Skeletal muscle cell (primary cell): Measurements from ENCODE around the gene ELK4.
A peak's percentile ranks its signal among the peaks of the same experiment; 100 is the strongest.

Experiments used
- DNase-seq: peaks from one replicate; pipeline ENCODE4 v3.0.0-alpha.2; 2010; ENCODE audit warnings: low read depth
- H3K4me3 ChIP-seq: 2 replicates; pipeline ENCODE4 v1.5.1; 2011; ENCODE audit warnings: low read depth, mild to moderate bottlenecking, control low read depth, low read length, moderate library complexity

ELK4 gene

DNA sequence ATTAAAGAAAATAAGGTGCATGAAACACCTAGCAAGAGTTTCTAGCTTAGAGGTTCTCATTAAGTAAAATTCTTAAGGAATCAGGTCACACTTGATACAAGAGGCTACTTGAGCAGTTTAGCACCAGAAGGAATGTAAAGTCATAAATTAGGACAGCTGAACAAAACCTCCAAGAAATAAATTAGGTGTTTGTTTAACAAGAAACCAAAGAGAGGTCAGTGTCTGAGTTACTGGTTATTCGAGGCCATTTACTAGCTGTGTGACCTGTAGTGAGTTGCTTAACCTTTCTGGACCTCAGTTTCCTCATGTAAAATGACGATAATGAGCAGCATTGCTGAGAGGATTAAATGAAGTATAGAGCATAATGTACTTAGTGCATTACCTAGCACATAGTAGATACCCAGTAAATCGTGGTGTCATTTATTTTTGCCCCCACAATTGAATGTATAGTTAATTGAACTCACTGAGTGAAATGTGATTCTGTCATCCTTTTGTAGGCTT, 908 bp upstream of the ELK4 start:
- peak overlapping the region; percentile 78 for H3K4me3 ChIP-seq
- no peak for DNase-seq

DNA sequence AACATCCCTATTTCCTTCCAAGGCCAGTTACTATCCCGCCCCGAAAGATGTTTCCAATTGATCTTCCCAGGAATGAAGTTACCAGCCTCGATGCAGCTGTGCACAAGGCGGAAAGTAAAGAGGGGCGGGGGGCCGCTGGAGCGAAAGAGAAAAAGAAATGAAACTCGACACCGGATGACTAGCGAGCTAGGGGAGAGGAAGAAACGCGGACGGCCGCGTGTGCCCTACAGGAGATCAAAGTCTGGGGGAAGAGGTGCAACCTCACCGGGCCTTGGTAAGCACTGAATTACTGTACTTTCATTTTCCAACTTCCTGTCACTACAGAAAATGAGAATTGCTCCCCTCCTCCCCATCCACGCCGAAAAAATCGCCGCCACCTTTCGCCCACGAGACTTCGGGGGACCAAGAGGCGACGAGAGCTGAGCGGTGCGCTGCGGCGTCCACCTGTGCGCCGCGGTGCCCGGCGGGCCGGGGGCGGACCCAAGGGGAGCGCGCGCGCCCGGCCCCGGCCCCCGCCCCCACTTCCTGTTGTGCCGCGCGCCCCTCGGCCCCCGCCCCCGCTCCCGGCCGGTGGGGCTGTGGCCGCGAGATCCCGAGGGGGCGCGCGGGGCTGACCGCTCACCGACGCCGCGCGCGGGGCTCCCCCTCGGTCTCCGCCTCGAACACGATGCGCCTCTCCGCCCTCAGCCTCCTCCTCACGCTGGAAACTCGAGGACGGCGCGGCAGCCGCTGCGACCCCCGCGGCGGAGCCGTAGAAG, 622 bp downstream of the ELK4 start:
- peak overlapping the region; percentile 78 for H3K4me3 ChIP-seq
- peak; percentile 28 for DNase-seq

DNA sequence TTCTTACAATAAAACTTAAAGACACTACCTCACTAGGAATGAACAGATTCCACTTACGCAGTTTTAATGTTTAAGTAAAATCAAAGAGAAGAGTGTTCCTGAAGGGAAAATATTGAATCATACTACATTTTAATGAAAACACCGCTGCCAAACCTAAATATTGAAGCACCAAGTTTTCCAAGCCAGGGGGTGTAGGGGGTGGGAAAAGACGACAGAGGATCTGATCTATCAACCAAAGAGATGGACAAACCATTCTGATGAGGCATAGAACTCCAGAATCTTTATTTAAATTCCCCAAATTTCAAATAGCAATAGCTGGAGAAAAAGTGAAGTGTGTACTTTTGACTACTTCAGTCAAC, 1.2 kb downstream of the ELK4 start:
- no peak for DNase-seq
- peak overlapping the region; percentile 78 for H3K4me3 ChIP-seq

DNA sequence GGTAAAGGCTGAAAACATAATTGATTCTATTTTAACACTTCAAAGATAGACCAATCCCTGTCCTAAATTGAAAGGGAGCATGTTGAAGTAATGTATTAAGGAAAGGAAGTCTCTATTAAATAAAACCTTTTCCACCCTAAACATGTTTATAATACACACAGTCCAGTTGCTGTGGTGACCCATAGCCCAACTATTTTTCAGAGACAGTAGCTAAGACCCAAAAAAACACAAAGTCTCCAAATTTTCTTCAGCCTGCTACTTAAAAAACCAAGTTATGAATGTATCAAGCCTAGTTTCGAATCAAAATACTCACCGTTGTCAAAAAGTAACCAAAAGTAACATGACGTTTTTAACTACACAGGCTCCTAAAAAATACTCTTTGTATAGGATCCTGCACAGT, 1.6 kb downstream of the ELK4 start:
- DNase-seq, result no peak
- H3K4me3 ChIP-seq, result peak overlapping the region; percentile 78

DNA sequence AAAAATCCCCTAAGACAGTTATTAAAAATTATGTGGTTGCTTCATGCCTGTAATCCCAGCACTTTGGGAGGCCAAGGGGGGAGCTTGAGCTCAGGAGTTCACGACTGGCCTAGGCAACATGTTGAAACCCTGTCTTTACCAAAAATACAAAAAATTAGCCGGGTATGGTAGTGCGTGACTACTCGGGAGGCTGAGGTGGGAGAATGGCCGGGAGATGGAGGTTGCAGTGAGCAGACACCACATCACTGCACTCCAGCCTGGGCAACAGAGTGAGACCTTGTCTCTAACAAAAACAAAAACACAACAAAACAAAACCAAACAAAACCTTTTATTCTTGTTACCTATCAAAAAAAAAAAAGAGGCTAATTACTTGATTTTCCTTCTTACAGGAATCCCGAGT, 2.1 kb downstream of the ELK4 start:
- no peak overlapping the region for H3K4me3 ChIP-seq
- DNase-seq, result no peak

DNA sequence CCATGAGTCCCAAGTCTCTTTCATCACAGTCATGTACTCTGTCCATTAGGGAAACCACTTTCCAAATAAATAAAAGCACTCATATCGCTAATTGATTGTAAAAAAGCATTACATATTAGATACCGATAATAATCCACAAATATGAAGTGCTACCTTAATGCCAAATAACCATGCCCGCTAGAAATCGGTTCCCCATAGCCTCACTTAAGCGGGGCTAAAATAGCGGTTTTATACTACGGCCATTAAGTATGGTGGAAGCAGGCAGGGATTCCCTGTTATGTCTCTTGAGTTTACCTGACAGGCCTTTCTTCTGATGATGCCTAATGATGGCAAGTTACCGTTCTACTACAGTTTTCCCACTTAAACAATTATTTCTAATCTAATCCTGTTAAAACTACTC, 3.9 kb downstream of the ELK4 start:
- H3K4me3 ChIP-seq, result no peak overlapping the region
- no peak for DNase-seq

DNA sequence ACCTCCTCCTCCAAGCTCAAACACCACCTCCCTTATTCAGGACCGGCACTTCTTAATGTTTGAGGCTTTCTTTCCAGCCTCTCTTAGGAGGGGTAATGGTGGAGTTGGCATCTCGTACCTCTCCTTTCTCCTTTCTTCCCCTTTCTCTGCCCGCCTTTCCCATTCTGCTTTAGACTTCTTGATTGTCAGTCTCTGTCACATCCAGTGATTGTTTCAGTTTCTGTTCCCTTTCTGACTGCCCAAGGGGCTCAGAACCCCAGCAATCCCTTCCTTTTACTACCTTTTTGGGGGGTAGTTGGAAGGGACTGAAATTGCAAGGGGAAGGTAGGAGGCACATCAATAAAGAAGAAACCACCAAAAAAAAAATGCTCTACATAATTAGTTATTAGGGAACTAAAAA, 5.6 kb downstream of the ELK4 start:
- no peak overlapping the region for H3K4me3 ChIP-seq
- no peak for DNase-seq

DNA sequence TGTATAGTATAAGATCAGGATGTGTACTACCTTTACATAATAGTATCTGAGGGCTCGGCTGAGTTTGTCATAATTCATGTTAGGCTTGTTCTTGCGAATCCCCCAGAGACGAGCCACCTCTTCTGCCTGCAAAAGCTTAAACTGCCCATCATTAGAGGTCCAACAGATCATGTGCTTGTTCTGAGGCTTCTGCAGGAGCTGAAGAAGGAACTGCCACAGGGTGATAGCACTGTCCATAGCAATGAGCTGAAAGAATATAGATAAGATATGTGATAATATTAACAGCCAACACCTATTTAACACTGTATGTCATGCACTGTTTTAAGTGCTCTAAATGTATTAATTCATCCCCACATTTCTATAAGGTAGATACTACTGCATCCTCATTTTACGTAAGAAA, 8.2 kb downstream of the ELK4 start:
- H3K4me3 ChIP-seq, result no peak overlapping the region
- no peak for DNase-seq

DNA sequence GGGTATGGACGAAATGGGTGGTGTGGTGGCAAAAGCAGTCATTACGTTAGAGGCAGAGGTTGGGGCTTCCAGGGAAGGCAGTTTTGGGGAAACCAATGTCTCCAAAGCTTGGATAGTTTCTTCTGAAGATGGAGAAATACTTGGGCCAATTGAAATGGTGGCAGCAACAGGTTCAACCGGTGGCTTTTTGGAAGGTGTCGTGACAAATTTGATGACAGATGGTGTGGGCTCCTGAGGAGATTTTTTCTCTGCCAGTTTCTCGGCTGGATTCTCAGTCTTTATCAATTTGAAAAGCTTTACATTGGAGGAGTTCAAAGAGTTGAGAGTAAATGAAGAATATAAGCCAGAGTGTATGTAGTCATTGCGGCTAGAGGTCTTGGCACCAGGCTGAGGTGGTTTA, 11.5 kb downstream of the ELK4 start:
- no peak overlapping the region for H3K4me3 ChIP-seq
- DNase-seq, result no peak

DNA sequence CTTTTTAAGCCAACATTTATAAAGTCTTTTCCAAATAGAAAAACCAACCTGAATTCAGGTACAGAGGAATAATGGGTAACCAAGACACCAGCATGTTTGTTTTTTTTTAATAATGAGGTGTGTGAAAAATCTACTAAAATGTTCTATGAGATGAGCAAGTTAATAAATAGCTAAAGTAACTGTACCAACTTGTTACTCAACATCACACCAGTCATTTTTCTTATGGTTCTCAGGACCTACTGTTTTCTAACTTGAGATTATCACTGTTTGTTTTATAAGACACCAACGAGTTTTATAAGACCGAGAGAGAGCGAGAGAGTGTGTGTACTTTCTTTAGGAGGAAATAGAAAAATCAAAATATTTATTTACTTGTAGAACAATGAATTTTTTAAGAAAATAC, 12.4 kb downstream of the ELK4 start:
- DNase-seq, result no peak

DNA sequence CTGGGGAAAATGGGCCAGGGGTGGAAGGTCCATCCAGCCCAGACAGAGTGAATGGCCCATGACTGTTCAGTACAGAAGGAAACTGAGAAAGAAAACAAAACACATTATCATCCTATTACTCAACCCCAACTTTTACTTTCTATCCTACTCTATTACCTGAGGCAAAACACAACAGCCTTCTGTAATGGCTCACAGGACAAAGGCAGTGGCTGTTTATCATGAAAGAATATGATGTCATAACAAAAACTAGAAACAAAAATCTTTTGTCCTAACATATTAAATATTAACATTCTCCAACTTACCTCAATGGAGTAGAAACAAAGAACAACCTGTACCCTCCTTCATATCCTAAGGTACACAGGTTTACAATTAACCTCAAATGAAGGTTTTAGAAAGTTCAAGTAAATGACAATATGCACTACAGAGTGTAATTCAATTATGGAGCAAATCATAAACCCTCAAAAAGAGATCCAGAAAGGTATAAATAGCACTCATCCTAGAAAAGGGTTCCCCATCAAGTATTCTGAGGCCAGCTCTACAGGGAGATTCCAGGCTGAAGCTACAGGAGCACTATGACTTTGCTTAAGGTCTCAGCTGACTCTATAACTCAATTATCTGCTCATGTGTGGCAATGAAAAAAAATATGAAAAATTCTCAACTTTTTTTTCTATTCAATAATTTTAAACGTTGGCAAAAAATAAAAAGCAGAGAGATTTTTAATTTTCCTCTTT, 15.1 kb downstream of the ELK4 start:
- no peak overlapping the region for H3K4me3 ChIP-seq
- no peak for DNase-seq

More for the DNA sequence above, 12.4 kb downstream of the ELK4 start:
- no peak overlapping the region for H3K4me3 ChIP-seq

DNA sequence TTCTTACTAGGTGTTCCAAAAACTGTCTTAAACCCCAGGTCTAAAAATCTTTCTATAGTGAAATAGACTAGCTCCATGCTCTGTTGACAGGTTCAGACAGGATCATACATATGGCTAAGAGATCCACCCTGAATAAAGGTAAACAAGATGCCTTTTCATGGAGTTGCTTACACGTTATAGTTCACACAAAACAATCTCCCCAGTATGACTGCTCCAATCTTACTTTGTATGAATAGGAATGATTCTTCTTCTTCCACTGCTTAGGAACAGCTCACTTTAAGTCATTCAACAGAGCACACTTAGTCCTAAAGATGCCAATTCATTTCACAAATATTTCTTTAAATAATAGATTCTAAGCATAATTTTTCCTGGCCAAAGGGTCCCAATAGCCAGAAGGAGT, 16.0 kb downstream of the ELK4 start:
- H3K4me3 ChIP-seq, result no peak overlapping the region
- no peak for DNase-seq

DNA sequence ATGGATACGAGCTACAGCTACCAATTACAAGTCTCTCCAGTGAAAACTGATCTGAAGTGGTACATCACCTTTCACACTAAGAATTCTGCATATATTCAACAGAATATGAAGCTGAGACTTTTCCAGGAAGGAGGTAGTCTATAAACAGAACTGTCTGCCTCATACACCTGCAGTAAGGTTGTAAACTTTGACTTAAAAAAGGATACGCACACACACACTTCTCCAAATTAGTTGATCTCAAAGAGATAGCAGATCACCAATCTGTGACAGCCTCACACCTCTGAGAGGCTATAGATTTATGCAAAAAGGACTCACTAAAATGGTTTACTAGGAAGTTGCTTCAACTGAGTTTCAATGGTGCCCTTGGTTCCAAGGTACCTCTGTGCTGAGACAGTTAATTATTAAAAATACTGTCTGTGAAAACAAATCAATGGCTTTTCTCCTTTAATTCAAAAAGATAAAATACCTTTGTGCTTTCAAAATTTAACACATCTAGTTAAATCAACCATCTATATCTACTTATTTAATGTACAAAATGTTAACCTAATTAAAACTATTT, 17.9 kb downstream of the ELK4 start:
- DNase-seq, result no peak
- H3K4me3 ChIP-seq, result no peak overlapping the region

DNA sequence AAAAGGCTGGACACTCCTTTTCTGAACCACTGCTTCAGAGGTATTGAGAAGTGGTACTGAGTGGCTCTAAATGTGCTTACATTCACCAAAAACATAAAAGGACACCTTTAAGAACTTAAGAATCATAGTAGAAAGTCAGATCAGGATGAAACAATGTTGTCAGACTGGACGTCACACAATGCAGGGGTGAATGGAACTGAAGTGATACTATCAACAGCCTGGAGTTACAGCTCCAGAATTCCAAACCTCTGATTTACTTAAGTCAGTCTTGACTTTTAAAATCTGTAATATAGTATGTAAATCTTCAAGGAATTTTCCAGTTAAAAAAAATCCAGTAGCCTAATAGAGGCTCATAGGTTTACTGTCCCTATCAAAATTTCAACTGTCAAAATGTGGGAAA, 19.3 kb downstream of the ELK4 start:
- DNase-seq, result no peak

DNA sequence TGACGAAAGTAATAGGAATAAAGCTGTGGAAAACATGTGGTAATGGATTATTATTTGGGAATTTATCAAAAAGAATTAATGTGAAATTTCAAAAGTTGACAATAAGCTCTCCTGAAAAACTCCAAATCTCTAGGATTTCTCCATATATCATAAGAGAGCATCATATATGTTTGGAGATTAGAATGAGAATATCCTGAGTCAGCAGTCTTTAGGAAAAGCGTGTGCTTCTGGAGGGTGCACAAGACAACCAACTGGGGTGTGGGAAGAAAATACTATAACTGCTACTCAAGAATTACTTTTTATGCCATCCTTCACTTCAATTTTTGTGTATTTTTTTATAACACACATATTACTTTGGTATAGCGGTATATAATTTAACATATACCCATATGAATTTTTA, 19.7 kb downstream of the ELK4 start:
- H3K4me3 ChIP-seq, result no peak overlapping the region
- no peak for DNase-seq

More for the DNA sequence above, 19.3 kb downstream of the ELK4 start:
- no peak overlapping the region for H3K4me3 ChIP-seq

DNA sequence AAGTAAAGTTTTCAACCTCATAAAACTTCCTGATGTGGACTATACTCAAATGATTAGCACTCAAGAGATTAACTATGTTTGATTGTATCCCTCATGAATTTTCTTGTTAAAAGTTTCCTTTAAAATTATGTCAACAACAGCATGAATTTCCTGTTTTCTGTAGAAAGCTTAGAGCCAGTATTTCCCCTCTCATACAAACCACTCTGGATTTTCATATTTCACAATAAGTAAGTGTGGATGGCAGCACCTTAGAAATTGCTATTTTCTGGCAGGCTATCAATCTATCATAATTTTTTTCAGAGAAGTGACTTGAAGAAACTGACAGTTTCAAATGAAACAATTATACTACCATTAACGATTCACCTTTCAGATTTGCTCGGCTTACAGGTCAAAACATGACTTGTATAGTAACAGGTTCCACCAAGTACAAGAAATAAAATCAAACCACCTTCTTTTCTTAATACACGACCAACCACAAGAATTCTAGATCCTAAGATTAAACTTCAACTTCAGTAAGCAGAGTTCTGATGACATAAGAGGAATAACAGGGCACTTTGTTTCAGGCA, 20.8 kb downstream of the ELK4 start:
- no peak overlapping the region for H3K4me3 ChIP-seq
- DNase-seq, result no peak

DNA sequence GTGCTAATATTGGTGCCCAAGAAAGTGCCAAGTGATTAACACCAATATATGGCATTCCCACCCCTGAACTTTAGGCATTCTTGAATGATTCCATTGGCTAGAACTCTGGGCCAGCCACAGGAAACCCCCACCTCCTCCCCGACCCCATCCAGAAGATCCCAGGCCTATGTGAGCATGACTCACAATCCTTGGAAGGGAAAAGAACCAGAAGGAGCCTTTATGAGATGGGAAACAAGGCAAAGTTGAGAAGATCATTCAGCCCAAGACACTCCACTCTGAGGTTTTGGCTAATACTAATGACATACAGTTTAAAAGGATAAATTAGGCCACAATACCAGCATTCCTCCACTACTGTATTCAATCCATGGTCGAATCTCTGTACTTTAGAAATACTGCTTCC, 21.8 kb downstream of the ELK4 start:
- DNase-seq, result no peak
- no peak overlapping the region for H3K4me3 ChIP-seq

DNA sequence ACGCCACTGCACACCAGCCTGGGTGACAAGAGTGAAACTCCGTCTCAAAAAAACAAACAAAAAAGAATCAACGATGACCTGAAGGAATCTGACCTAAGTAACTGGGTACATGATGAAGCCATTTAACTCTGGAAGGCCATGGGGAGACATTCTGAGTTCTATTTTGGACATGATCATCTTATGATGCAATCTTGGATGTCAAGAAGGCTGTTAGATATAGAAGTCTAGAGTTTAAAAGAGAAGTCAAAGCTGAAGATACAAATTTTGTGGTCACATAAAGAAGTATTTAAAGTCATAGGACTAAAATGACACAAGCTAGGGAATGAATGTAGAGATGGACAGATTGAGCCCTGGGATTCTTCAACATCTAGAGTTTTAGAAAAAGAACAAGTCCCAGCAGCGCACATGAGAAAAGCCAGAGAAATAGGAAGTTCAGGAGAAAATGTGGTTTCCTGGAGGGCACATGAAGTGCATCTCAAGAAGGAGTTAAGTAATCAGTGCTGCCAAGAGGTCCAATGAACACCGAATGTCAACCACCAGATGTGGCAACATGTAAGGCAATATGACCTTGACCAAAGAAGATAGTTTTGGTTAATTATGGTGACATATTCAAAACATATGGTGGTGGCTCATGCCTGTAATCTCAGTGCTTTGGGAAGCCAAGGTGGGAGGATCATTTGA, 26.8 kb downstream of the ELK4 start:
- DNase-seq, result no peak
- H3K4me3 ChIP-seq, result no peak overlapping the region

DNA sequence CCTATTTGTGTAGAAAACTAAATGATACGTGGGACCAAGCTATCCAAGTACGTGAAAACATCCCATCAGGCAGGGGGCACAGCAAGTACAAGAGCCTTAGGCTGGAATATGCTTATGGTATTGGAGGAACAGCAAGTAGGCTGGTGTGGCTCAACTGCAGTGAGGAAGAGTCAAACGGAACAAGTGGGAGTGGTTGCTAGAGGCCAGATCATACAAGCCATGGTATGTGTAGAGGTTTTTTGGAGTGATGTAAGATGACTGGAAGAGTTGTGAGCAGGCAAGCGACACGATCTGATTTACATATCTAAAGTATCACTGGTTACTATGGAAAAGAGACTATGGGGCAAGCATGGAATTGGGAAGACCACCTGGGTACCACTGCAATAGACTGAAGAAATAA, 27.8 kb downstream of the ELK4 start:
- H3K4me3 ChIP-seq, result no peak overlapping the region
- DNase-seq, result no peak

DNA sequence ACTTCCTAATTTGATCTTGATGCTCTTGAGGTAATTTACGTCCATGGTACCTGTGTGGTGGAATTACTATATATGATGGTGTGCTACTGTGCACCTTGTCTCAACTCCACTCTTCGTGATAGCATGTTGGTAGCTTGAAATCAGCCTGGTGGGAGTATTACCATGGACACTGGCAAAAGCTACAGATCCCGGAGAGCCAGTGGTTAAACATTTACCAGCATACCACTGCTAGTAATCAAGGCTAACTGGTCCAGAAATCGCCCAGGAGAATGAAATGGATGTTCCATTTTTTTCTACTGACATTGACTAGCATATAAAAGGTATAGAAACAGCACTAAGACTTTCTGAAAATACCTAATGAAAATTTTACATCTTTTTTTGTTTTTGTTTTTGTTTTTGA, 30.6 kb downstream of the ELK4 start:
- H3K4me3 ChIP-seq, result no peak overlapping the region
- DNase-seq, result no peak
